ENCODE measurements around the gene RHOH.
"Not testable (repeated sequence)": the region's sequence is repeated elsewhere in the genome, so short reads cannot be mapped to it uniquely, and the experiment has no call there.

Gene RHOH

DNA sequence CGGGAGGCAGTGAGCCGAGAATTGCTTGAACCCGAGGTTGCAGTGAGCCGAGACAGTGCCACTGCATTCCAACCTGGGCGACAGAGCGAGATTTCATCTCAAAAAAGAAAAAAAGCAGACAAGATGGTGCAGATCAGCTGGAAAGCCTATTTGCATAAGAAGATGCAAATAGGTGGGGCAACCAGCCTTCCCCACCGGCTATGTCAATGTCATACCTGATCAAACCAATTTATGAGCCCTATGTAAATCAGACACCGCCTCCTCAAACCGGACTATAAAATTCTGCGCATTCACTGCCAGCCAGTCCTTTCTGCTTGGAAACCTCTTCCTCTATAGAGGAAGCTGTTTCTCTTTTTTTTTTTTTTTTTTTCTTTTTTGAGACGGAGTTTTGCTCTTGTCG, 73.8 kb downstream of the RHOH start:
- TF ChIP-seq CTCF (IDR thresholded peaks at IDR 0.05; ENCODE audit: low read depth, low read length, missing control alignments), result no peak
- H3K4me3 ChIP-seq (ENCODE audit: low read depth, low read length), result no peak overlapping the region
- H3K36me3 ChIP-seq (replicated peaks), result no peaks in the 10 kb centered on the region
- no peak for DNase-seq
- in situ Hi-C loops (cut with HindIII; ENCODE audit: low pct_ligation_motif_present, low sequenced_read_pairs), result no loop called here
- H3K27ac ChIP-seq, result no peak overlapping the region
- no peaks in the 10 kb centered on the region for H3K27me3 ChIP-seq (replicated peaks)

DNA sequence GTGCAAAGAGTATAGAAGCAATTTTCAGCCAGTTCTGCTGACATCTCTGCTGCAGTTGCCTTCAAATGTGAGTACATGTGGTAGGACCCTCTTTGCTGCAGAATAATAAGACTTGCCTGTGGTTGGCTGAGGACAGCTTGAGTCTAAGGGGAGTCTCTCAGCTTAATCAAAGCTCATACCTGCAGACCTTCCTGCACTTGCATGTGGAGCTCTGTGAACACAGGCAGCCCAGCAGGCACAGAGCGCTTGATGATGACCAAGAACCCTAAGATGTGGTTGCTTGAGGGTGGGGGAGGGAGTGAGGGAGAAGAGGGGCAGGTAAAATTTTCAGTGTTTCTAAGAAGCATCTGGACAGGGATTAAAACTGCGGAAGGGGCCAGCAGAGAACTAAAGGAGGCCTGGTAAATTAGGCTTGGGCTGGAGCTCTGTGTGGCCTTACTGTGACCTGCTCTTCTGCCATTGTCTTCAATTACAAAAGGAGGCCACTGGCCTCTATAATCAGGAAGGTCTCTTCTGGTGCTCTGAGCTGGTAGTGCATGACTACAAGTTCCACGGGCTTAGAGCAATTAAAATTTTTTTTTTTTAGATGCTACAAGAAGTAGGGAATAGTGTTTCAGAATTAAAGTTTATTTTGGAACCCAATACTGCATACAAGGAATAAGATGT, 78.4 kb downstream of the RHOH start:
- no peak overlapping the region for H3K27ac ChIP-seq
- H3K27me3 ChIP-seq (replicated peaks), result no peaks in the 10 kb centered on the region
- TF ChIP-seq CTCF (IDR thresholded peaks at IDR 0.05; ENCODE audit: low read depth, low read length, missing control alignments), result no peak
- DNase-seq, result no peak
- H3K4me3 ChIP-seq (ENCODE audit: low read depth, low read length), result no peak overlapping the region
- in situ Hi-C loops (cut with HindIII; ENCODE audit: low pct_ligation_motif_present, low sequenced_read_pairs), result no loop called here
- H3K36me3 ChIP-seq (replicated peaks), result no peaks in the 10 kb centered on the region

DNA sequence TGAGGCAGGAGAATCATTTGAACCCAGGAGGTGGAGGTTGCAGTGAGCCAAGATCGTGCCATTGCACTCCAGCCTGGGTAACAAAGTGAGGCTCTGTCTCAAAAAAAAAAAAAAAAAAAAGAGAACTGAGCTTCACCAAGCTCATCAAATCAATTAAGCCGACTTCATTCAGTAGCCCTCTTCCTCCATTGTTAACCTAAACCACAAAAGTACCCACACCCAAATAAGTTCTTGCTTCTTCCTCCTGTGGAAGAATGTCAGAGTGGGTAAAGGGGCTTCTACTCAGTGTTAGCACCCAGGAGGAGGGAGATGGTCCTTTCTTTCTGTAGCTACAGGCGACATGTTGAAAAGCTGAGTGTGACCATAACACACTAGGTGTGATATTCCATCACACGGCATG, 79.7 kb downstream of the RHOH start:
- TF ChIP-seq CTCF (IDR thresholded peaks at IDR 0.05; ENCODE audit: low read depth, low read length, missing control alignments), result no peak
- no peak for DNase-seq
- in situ Hi-C loops (cut with HindIII; ENCODE audit: low pct_ligation_motif_present, low sequenced_read_pairs), result no loop called here
- no peak overlapping the region for H3K27ac ChIP-seq
- H3K4me3 ChIP-seq (ENCODE audit: low read depth, low read length), result no peak overlapping the region
- H3K36me3 ChIP-seq (replicated peaks), result no peaks in the 10 kb centered on the region
- H3K27me3 ChIP-seq (replicated peaks), result no peaks in the 10 kb centered on the region

- no peaks in the 10 kb centered on the region for H3K36me3 ChIP-seq (replicated peaks)
- H3K4me3 ChIP-seq (ENCODE audit: low read depth, low read length), result no peak overlapping the region
- TF ChIP-seq CTCF (IDR thresholded peaks at IDR 0.05; ENCODE audit: low read depth, low read length, missing control alignments), result no peak
- in situ Hi-C loops (cut with HindIII; ENCODE audit: low pct_ligation_motif_present, low sequenced_read_pairs), result no loop called here
- no peak overlapping the region for H3K27ac ChIP-seq
- H3K27me3 ChIP-seq (replicated peaks), result no peaks in the 10 kb centered on the region
- DNase-seq, result no peak
Measured at GRCh38 chr4:40280586-40280985, 83.8 kb downstream of the RHOH start.

GRCh38 chr4:40281099-40281498, 84.3 kb downstream of the RHOH start:
- Histone ChIP-seq H3K36me3 (replicated peaks) (no peaks in the 10 kb centered on the region), H3K27me3 (replicated peaks) (no peaks in the 10 kb centered on the region), H3K4me3 (ENCODE audit: low read depth, low read length) (no peak overlapping the region), H3K27ac (no peak overlapping the region)
- in situ Hi-C loops (cut with HindIII; ENCODE audit: low pct_ligation_motif_present, low sequenced_read_pairs), result no loop called here
- no peak for DNase-seq
- no peak for TF ChIP-seq CTCF (IDR thresholded peaks at IDR 0.05; ENCODE audit: low read depth, low read length, missing control alignments)

GRCh38 chr4:40281913-40282312, 85.1 kb downstream of the RHOH start:
- H3K27ac ChIP-seq, result no peak overlapping the region
- H3K27me3 ChIP-seq (replicated peaks), result no peaks in the 10 kb centered on the region
- in situ Hi-C loops (cut with HindIII; ENCODE audit: low pct_ligation_motif_present, low sequenced_read_pairs), result no loop called here
- no peak overlapping the region for H3K4me3 ChIP-seq (ENCODE audit: low read depth, low read length)
- no peaks in the 10 kb centered on the region for H3K36me3 ChIP-seq (replicated peaks)
- TF ChIP-seq CTCF (IDR thresholded peaks at IDR 0.05; ENCODE audit: low read depth, low read length, missing control alignments), result no peak
- no peak for DNase-seq

DNA sequence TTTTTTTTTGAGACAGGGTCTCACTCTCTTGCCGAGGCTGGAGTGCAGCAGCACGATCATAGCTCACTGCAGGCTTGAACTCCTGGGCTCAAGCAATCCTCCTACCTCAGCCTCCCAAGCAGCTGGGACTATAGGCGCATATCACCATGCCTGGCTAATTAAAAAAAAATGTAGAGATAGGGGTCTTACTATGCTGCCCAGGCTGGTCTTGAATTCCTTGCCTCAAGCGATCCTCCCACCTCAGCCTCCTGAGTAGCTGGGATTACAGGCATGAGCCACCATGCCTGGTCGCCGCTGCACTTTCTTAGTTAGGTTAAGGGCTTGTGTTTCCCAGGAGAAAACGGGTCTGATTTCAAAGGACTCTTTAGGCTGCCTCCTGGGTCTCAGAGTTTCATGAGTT, 86.0 kb downstream of the RHOH start:
- in situ Hi-C loops (cut with HindIII; ENCODE audit: low pct_ligation_motif_present, low sequenced_read_pairs); H3K36me3 ChIP-seq (replicated peaks); H3K27ac ChIP-seq: not testable (repeated sequence)

More for the DNA sequence above, 86.0 kb downstream of the RHOH start:
- H3K27me3 ChIP-seq (replicated peaks); H3K4me3 ChIP-seq (ENCODE audit: low read depth, low read length); DNase-seq: not testable (repeated sequence)

All from brain microvascular endothelial cell (primary cell).